CD4-positive, alpha-beta T cell treated with Interleukin-6 for 4 hours (primary cell): Measurements from ENCODE around the gene TOGARAM2.

Experiments used
- DNase-seq: peaks from one replicate; pipeline ENCODE4 v3.0.0-alpha.2; 2020; ENCODE audit warnings: mixed read lengths

The TOGARAM2 gene

DNA sequence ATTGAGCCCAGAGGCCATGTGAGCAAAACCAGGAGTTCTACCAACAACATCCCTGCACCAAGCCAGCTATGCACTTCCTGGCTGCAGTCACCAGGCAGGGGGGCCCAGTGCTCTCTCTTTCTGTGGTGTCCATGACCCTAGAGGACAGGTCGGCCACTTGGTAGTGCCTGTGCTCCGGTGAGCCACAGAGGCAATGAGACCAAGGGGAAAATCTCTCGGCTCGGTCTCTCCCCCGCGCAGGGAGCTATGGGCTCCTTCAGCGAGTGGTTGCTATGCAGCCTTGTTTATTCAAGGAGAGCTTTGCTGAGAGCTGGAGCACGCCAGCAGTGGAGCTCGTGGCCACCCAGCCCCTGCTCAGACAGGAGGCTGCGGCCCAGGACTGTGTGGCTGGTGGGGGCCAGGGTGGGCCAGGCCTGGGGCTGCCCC lies at the start of gene TOGARAM2:
Gene TOGARAM2, plus strand, starts transcription at position 283 of the 426 bp plus-strand sequence. CDS start 13,537 bp downstream, outside the sequence.
- no peak for DNase-seq

DNA sequence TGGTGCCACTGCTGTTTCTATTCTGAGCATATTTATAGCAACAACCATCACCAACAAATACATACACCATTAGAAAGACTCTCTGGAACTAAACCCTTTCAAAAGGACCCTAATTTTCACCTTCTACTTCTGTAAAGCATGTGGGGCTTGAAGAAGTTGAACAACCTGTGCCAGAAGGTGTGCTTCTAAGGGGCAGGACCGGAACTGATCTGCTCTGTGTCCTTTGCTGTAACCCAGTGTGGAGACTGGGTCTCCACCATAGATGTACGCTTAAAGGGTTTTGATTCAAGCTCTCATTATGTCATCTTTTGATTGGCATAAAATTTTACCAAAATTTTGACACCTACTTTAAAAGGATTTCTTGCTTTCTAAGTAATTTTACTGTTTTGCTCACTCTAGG lies 46.3 kb upstream of the TOGARAM2 start:
- DNase-seq, result no peak

DNA sequence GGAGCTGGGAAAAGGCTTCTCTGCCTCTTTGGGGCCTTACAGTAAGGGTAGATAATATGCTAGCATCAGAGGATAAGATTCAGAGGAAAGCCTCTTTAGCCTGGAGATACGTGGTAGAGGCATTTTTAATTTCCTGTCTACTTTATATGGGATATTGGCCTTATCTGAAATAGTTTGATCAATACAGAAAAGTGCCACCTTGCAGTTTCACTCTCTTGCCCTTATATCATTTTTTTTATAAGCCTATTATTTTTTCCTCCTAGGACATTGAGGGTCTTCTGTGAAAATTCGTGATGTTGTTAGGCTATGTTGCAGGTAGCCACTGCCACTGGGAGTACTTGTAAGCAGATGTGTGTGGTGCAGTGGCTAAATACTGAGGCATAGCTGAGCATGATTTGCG lies 40.1 kb upstream of the TOGARAM2 start:
- no peak for DNase-seq

DNA sequence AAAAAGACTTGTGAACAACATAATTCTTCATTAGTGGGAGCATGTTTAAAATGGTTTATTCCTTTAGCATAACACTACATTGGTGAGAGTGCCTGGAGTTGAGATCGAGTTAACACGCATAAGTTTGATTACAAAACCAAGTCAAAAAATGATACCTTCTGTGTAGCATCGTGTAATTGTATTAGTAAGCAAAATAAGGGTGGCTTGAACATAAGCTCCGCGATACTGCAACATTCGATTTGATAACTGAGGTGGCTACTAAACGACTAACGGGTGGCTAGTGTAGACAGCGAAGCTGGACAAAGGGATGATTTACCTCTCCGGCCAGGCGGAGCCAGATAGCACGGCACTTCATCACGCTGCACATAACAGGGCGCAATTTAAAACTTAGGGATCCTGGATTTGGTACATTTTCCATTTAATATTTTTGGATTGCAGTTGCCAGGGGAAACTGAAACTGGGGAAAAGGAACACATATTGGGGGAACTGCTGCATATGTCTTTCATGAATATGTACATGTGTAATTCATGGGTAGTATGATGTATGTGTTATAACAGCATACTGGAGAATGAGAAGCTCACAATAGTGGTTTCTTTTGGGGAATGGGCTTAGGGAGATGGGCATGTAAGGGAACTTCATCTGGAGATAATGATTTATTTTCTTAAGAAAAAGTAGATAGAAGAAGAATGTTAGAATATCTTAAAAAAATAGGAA lies 36.4 kb upstream of the TOGARAM2 start:
- DNase-seq, result no peak

DNA sequence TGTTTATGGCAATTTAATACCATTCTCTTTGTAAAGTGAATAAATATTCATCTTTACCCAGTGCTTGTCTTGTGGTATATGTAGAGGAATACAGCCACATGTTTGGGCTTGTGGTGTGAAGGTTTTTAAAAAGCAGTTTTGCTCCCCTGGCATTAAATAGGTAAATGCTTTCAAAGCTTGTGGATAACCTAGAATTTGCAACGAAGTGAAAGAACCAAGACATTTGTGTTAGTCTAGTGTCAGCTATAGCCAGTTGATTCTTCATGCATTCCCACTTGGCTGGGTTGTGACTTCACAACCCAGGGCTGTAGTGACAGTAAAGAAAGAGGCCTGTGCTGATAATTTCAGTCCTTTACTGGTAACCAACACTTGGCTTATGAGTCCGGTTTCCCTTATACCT lies 32.9 kb upstream of the TOGARAM2 start:
- DNase-seq, result no peak

DNA sequence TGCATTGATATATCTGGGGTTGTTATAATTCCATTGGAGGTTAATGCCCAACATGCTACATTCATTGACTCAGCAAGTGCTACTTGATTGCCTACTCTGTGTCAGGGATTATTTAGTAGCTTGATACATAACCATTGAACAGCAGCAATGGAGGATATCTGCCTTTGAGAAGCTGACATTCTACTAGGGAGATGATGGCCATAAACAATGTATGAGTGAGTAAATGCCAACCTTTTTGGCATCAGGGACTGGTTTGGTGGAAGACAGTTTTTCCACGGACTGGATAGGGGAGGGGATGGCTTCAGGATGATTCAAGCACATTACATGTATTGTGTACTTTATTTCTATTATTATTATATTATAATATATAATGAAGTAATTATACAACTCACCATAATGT lies 31.9 kb upstream of the TOGARAM2 start:
- DNase-seq, result no peak

DNA sequence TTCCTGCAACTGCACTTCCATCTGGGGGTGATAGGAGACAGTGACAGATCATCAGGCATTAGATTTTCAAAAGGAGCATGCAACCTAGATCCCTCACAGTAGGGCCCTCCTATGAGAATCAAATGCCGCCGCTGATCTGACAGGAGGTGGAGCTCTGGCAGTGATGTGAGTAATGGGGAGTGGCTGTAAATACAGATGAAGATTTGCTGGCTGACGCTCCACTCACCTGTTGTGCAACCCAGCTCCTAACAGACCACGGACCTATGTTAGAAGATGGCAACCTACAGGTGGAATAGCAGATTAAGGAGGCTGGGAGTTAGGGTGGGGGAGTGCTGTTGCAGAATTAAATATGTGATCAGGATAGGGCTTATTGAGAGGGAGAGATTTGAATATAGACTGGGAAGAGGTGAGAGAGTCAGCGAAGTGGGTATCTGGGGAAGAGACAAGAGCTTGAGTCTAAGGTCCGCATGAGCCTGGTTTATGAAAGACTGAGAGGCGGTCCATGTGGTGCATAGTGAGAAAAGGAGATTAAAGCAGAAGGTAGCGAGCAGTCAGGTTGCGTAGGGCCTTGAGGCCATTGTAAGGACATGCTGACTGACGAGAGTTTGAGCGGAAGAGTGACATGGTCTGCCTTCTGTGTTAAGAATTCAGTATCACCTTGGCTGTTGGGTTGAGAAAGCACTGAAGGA lies 31.3 kb upstream of the TOGARAM2 start:
- no peak for DNase-seq

DNA sequence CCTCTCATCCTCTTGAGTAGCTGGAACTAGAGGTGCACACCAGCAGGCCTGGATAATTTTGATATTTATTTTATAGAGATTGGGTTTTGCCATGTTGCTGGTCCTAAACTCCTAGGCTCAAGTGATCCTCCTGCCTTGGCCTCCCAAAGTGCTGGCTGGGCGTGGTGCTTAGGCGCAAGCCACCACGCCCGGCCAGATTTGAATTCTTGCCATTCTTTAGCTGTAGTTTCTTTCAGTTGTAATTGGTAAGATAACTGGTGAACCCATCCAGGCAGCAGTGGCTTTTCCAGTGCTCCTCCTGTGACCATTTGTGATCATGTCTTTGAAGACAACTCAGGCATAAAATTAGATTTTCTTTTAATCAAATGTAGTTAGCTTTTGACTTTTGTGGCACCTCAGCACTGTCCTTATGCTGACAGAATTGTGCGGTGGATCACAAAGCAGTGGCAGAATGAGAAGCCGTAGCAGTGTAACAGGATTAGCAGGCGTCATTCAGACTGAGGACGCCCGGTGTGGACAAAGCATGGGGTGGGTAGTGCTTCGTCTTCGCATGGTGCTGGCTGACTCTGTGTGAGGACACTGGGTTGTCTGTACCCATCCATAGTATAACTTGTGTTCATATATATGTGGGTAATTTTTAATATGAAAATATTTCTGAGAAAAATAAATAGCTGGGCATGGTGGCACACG lies 30.0 kb upstream of the TOGARAM2 start:
- DNase-seq, result no peak

DNA sequence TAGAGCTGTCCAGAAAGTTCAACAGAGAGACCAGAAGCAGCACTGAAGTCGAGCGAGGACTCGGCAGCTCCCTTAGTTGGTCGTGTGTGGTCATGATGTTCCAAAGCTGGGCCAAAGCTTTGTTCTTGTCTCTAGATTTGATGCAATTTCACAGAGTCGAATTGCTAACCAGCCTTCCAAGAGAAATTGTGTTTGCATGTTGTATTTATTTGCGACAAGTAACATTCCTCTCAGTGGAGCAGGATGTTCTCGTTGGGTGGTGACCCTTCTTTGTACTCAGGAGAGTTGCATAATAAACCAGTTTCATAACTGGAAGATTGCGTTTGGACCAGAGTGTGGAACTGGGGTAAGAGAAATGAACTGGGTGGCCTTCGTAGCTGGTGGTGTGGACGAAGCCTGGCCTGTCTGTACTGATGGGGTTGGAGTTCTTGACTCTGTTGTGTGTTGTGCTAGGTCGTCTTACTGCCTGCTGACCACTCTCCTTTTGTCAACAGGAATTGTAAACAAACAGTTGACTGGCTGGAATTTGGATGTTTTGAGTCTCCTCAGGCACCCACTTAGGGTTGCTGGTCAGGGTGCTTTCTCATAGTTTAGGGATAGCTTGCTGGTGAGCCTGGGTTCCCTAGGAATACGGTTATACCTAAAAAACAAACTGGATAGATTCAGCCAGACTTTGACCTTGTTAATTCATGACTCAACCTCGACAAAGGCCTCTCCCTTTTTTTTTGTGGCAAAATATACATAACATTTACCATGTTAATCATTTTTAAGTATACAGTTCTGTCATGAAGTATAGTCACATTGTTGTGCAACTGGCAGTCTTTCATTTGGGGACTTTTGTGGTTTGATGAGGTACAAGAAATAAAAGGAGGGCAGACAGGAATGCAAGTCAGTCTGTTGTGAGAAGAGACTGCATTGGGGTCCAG lies 28.9 kb upstream of the TOGARAM2 start:
- DNase-seq, result no peak

DNA sequence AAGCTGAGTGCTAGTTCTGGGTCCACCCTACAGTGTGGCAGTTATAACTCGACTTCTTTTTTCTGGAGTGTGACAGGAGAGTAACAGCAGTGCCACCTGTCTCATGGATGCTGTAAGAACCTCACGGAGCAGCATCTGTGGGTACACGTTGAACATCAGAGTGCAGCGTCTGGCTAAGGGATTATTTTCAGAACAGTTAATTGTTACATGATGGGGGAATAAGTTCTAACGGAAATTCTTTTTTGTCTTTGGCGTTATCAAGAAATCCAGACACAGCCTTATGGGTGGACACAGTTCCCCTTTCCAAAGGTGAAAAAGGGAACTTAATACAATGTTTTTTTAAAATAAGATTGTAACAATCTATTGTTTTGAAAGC lies 28.3 kb upstream of the TOGARAM2 start:
- no peak for DNase-seq

DNA sequence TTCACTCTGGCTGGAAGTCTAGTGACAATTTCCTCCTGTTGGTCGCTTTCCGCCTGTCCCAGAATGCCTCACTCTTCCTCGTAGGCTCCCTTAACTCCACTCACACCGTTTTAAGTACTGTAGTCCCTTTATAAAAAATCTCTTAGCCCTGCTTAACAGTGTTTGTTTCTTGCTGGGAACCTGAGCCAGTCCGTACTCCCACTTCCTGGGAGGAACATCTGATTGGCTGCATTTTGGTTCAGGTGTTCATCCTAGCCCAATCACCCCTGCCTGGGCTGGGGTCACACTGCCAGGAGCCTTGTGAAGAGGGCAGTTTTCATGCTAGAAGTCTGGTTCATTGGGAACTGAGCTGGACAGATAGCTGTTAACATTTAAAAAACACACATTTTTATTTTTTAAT lies 25.6 kb upstream of the TOGARAM2 start:
- no peak for DNase-seq

DNA sequence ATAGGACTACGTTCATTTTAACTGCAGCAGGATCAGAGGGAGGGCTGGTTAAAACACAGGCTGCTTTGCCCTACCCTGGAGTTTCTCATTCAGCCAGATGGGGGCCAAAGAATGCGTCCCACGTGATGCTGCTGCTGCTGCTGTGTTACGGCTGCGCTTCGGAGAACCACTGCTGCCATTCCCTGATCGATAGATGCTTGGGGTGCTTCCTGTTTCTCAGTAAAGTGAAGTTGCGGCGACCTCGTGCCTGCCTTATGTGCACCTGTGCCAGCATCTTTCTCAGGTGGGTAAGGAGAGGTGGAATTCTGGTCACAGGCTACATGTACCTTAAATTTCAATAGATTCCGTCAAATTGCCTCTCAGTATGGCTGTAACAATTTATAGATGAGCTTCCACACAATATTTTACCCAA lies 24.7 kb upstream of the TOGARAM2 start:
- DNase-seq, result peak; percentile 21

DNA sequence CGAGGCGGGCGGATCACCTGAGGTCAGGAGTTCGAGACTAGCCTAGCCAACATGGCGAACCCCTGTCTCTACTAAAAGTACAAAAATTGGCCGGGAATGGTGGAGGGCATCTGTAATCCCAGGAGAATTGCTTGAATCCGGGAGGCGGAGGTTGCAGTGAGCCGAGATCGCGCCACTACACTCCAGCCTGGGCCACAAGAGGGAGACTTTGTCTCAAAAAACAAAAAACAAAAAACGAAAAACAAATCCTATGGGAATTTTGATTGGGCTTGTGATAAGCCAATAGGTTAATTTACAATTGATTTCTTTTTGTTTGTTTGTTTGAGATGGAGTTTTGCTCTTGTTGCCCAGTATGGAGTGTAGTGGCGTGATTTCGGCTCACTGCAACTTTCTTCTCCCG lies 24.2 kb upstream of the TOGARAM2 start:
- no peak for DNase-seq

DNA sequence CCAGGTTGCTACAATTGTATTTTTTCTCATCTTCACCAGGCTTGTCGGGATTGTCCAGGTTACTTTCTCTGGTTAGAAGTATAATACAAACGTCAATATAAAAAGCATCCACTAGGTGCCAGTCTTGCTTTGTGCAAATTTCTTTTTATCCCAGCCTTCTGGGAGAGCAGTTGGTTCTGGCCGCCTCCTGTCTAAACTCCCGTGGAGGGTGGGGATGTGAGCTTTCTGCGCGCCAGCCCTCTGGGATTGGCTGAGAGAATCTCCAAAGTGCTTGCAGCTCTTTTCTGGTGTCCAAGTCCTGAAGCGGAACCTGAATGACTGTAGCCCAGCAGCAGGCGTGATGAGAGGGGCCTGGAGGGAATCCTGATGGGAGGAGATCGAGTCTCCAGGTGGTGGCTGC lies 22.4 kb upstream of the TOGARAM2 start:
- DNase-seq, result peak; percentile 45

DNA sequence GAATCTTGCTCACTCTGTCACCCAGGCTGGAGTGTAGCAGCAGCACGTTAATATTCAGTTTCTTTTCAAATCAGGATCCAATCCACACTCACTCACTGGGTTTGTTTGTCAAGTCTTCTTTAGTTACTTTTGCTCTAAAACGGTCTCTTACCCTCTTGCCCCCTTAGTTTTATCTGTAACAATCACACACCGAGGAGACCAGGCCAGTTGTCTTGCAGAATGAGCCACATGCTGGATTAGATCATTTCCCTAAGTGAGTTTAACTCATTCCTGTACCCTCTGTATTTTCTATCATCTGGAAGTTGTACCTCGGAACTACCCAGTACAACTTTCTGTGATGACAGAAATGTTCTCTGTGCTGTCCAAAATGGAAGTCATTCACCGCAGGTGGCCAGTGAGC lies 20.7 kb upstream of the TOGARAM2 start:
- DNase-seq, result no peak

DNA sequence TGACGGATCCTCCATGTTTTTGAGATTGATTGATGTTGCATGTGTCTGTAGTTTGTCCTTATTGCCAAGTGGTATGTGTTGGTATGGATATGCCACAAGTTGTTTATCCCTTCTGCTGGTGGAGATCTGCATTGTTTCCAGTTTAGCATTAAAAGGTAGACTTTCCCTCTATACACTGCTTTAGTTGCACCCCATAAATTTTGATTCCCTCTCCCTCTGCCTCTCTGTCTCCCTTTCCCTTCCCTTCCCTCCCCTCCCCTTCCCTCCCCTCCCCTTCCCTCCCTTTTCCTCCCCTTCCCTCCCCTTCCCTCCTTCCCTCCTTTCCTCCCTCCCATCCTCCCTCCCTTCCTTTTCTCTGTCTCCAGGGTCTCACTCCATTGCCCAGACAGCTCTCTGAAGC lies 18.6 kb upstream of the TOGARAM2 start:
- no peak for DNase-seq

DNA sequence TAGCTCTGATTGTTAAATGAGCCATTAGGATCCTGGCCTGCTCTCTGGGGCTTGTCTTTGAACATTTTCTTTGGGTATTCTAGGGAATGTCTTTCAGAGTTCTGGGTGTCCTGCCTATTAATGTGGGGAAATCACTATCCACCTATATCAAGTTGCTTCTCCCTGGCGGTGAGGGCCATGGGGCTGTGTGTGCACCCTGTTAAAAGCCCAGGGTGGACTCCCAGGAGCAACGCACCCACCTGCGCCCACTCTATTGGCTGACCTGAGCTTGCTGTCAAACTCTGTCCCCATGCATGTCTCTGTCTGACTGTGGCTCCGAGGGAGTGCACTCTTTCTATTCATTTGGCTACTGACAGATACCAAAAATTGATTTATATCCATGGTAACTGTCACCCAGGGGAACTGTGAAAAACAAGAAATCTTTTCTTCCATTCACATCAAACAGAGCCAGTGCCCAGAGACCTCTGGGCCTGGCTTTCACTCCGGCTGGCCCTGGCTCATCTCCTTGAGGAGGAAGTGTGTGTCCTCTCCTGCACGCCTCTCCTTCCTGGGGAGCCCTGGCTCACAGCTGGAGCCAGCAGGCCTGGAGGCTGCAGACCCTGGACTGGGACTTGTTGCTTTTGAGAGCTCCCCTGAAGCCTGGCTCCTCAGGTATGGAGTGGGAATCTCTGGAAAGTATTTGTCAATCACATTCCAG lies 10.5 kb upstream of the TOGARAM2 start:
- no peak for DNase-seq

DNA sequence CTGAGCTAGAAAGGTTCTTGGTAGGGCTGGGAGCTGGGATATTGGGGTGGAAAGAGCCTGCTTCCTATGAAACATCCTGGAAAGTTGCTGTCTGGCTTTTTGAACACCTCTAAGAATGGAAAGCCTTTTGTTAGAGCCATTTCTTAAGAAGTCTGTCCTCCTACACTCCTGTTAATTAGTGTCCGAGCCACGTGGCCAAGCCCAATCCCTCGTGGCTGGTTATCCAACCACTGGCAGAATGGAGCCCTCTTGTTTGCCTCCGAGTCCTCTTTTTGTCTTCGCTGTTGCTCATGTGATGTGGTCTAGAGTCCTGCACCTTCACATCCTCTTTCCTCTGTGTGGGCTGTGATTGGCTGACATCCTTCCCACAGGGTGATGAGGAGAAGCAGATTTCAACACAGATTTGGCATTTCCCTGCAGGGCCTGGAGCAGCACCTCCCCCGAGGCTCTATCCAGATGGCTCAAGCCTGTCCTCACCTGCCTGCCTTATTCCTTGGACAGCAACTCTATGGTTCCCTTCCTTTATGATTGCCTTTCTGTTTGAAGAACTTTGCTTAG lies 8.2 kb upstream of the TOGARAM2 start:
- DNase-seq, result no peak

DNA sequence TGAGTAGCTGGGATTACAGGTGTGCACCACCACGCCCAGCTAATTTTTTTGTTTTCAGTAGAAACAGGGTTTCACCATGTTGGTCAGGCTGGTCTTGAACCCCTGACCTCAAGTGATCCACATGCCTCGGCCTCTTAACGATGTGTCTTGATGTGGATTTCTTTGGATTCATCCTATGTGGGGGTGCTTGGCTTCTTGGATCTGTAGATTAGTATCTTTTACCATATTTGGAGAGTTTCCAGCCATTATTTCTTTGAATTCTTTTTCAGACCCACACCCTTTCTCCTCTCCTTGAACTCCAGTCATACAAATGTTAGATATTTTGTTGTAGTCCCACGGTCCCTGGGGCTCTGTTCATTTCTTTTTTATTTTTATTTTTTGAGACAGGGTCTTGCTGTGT lies 6.8 kb upstream of the TOGARAM2 start:
- no peak for DNase-seq

DNA sequence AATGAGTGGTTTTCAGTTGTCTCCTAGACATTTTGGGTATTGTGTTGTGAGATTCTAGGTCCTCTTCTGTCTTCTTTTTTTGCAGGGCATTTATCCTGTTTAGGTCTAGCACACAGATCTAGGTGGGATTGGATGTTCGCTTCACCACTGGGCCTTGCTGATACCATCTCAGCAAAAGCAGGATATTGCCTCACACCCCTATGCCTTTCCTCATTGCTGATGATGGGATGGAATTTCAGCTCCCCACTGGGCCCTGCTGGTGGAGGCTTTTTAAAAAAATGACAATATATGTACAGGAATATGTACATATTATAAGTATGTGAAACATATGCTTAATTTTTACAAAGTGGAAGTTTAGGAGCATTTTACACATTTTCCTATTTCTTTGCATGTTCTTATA lies 5.4 kb upstream of the TOGARAM2 start:
- DNase-seq, result no peak

DNA sequence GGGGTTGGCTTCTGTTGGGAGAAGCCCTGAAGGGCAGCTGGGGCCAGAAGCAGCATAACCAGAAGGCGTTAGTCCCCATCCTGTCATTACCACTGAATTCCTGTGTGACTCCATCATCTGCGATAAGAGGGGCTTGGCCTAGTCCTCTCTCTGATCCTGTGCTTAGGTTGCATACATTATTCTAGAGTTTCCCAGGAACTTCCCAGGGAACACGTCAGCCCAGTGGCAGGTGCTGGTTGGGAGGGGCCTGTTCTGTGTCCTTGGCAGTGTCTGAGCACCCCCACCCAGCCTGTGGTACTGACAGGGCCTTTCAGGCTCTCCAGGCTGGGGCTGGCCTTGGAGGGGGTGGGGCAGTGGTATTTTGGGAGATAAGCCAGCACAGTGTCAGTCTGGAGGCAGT lies 4.5 kb upstream of the TOGARAM2 start:
- DNase-seq, result no peak
